MM.1S (cell line): ENCODE data around the gene HPS6.
A peak's percentile ranks its signal among the peaks of the same experiment; 100 is the strongest.
"Not testable (repeated sequence)": the region's sequence is repeated elsewhere in the genome, so short reads cannot be mapped to it uniquely, and the experiment has no call there.

ENCODE experiments used
- DNase-seq: peaks from one replicate; pipeline ENCODE4 v3.0.0-alpha.2; 2015
- H2AFZ ChIP-seq: fragments of 300-600 bp; sonication (generic); 2 replicates; pipeline ENCODE4 v1.6.0; 2016; ENCODE audit warnings: antibody characterized with exemption, low read length
- H3F3A ChIP-seq: fragments of 300-600 bp; sonication (generic); 2 replicates; pipeline ENCODE4 v1.6.1; 2016; ENCODE audit warnings: mild to moderate bottlenecking, antibody characterized with exemption, low read length, moderate library complexity, mixed read lengths; ENCODE audit not compliant: insufficient read depth
- H3K27ac ChIP-seq: fragments of 300-600 bp; sonication (generic); 2 replicates; pipeline ENCODE4 v1.5.1; 2016; ENCODE audit warnings: mild to moderate bottlenecking, low read length
- H3K27me3 ChIP-seq: fragments of 300-600 bp; sonication (generic); replicated peaks from 2 replicates; pipeline ENCODE4 v1.6.0; 2016; ENCODE audit warnings: low read length; ENCODE audit not compliant: insufficient read depth
- H3K36me3 ChIP-seq: fragments of 300-600 bp; sonication (generic); replicated peaks from 2 replicates; pipeline ENCODE4 v1.6.1; 2016; ENCODE audit warnings: mild to moderate bottlenecking, low read length, mixed read lengths; ENCODE audit not compliant: insufficient read depth
- H3K4me1 ChIP-seq: fragments of 300-600 bp; sonication (generic); 2 replicates; pipeline ENCODE4 v1.6.1; 2016; ENCODE audit warnings: low read length, mixed read lengths
- H3K4me2 ChIP-seq: fragments of 300-600 bp; sonication (generic); 2 replicates; pipeline ENCODE4 v1.6.0; 2016; ENCODE audit warnings: low read depth, low read length
- H3K4me3 ChIP-seq: fragments of 300-600 bp; sonication (generic); 2 replicates; pipeline ENCODE4 v1.5.1; 2016; ENCODE audit warnings: low read length, mixed read lengths
- H3K79me2 ChIP-seq: fragments of 300-600 bp; sonication (generic); 2 replicates; pipeline ENCODE4 v1.6.1; 2016; ENCODE audit warnings: mixed run types, low read length, mixed read lengths
- H3K9ac ChIP-seq: fragments of 300-600 bp; sonication (generic); 2 replicates; pipeline ENCODE4 v1.6.1; 2016; ENCODE audit warnings: low read length, mixed read lengths
- H3K9me2 ChIP-seq: fragments of 300-600 bp; sonication (generic); replicated peaks from 2 replicates; pipeline ENCODE4 v1.6.1; 2016; ENCODE audit warnings: mild to moderate bottlenecking, low read length, mixed read lengths; ENCODE audit not compliant: insufficient read depth
- H3K9me3 ChIP-seq: fragments of 300-600 bp; sonication (generic); replicated peaks from 2 replicates; pipeline ENCODE4 v1.6.1; 2016; ENCODE audit warnings: mild to moderate bottlenecking, low read length, mixed read lengths; ENCODE audit not compliant: insufficient read depth
- H4K20me1 ChIP-seq: fragments of 300-600 bp; sonication (generic); 2 replicates; pipeline ENCODE4 v1.6.1; 2016; ENCODE audit warnings: mild to moderate bottlenecking, low read length, moderate library complexity, mixed read lengths; ENCODE audit not compliant: insufficient read depth
- CTCF ChIP-seq: fragments of 300-600 bp; sonication (generic); IDR thresholded peaks from 2 replicates; pipeline ENCODE4 v1.5.1; 2016; ENCODE audit warnings: antibody characterized with exemption, low read length, mixed read lengths
- EZH2 ChIP-seq: fragments of 300-600 bp; sonication (generic); optimal IDR thresholded peaks from 2 replicates; pipeline ENCODE3; 2017; ENCODE audit warnings: low read depth, mild to moderate bottlenecking, antibody characterized with exemption, low read length, mixed read lengths
- EZH2phosphoT487 ChIP-seq: fragments of 300-600 bp; sonication (generic); IDR thresholded peaks from 2 replicates; pipeline ENCODE4 v1.6.1; 2018; ENCODE audit warnings: antibody characterized with exemption, low read length

HPS6 gene

GRCh38 chr10:102046095-102046494, 19.1 kb upstream of the HPS6 start:
- H3K27ac ChIP-seq: no peak overlapping the region
- no peaks in the 10 kb centered on the region for H3K9me2 ChIP-seq
- no peaks in the 10 kb centered on the region for H3K9me3 ChIP-seq
- no peaks in the 10 kb centered on the region for H3K27me3 ChIP-seq
- no peak overlapping the region for H3K9ac ChIP-seq
- H3K79me2 ChIP-seq: peaks cover 64% of the 10 kb centered on the region
- H3K4me3 ChIP-seq: no peak overlapping the region
- H4K20me1 ChIP-seq: no peaks in the 10 kb centered on the region; the same call in 1 of the 2 replicates
- H3K36me3 ChIP-seq: no peaks in the 10 kb centered on the region
- H2AFZ ChIP-seq: no peak overlapping the region
- no peak overlapping the region for H3K4me2 ChIP-seq
- TF ChIP-seq EZH2 (no peak), EZH2phosphoT487 (no peak), CTCF (no peak)
- H3F3A ChIP-seq: no peaks in the 10 kb centered on the region
- H3K4me1 ChIP-seq: no peaks in the 10 kb centered on the region
- DNase-seq: no peak

DNA sequence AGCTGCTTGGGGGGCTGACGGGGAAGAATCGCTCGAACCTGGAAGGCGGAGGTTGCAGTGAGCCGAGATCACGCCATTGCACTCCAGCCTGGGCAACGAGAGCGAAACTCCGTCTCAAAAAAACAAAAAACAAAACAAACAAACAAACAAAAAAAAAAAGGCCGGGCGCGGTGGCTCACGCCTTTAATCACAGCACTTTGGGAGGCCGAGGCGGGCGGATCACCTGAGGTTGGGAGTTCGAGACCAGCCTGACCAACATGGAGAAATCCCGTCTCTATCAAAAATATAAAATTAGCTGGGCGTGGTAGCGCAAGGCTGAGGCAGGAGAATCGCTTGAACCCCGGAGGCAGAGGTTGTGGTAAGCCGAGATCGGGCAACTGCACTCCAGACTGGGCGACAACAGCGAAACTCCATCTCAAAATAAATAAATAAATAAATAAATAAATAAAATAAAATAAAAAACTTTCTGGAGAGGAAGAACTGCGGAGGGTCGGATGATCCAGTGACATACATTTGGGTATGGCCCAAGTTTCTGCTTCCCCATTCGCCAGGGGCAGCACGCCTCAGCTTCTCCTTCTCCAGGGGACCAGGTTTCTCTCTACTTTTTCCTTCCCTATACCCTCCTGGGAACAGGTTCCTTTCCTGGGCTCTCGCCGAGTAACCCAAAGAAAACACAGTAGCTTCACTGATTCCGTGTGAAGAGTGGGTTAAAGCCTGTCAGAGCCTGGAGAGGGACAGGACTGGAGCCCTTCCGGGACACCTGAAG, 10.1 kb upstream of the HPS6 start:
- Histone ChIP-seq H3K9ac (peak overlapping the region; percentile 68), H3K27ac (peak overlapping the region; percentile 38; the same call in 1 of the 2 replicates), H3K4me2 (peak overlapping the region; percentile 81), H3K4me3 (peak overlapping the region; percentile 86), H3K79me2 (peaks cover 50% of the 10 kb centered on the region), H2AFZ (peak overlapping the region; percentile 61)
- H4K20me1 ChIP-seq, H3K9me2 ChIP-seq, H3K9me3 ChIP-seq, H3K36me3 ChIP-seq, H3K4me1 ChIP-seq, DNase-seq, H3K27me3 ChIP-seq, H3F3A ChIP-seq: not testable (repeated sequence)

GRCh38 chr10:102055647-102056419, 9.3 kb upstream of the HPS6 start, which contains the start of gene ARMH3:
ARMH3 (minus strand) TSS chr10:102056173; CDS start chr10:102040114, 16,059 bp downstream.
- Histone ChIP-seq H3K9me2 (no peaks in the 10 kb centered on the region), H3K27ac (peak within 1 kb of the TSS; percentile 38; the same call in 1 of the 2 replicates), H3K4me3 (peak within 1 kb of the TSS; percentile 86), H3K9ac (peak within 1 kb of the TSS; percentile 68), H3K27me3 (no peaks in the 10 kb centered on the region), H3K4me2 (peak within 1 kb of the TSS; percentile 81), H3F3A (no peaks in the 10 kb centered on the region), H3K36me3 (no peaks in the 10 kb centered on the region), H3K9me3 (no peaks in the 10 kb centered on the region), H4K20me1 (no peaks in the 10 kb centered on the region), H3K79me2 (peaks cover 46% of the 10 kb centered on the region), H2AFZ (peak within 1 kb of the TSS; percentile 61), H3K4me1 (no peaks in the 10 kb centered on the region)
- DNase-seq: peak; percentile 97
- no peak for TF ChIP-seq EZH2phosphoT487
- TF ChIP-seq CTCF: no peak
- TF ChIP-seq EZH2: no peak
